Dendritic cell treated with granulocyte-macrophage colony-stimulating factor and Interleukin-4, amounts not matched to agents 40 ng/mL and 50 ng/mL, for 4 days (primary cell): ENCODE results near the gene DDX42.
"Not testable (repeated sequence)": the region's sequence is repeated elsewhere in the genome, so short reads cannot be mapped to it uniquely, and the experiment has no call there.

Experiments used
- H3K27ac Mint-ChIP-seq: one replicate; pipeline ENCODE4 v1.8.0; 2022; ENCODE audit warnings: mild to moderate bottlenecking, mixed read lengths
- H3K27me3 Mint-ChIP-seq: one replicate; pipeline ENCODE4 v1.8.0; 2022; ENCODE audit warnings: mild to moderate bottlenecking, mixed read lengths
- H3K36me3 Mint-ChIP-seq: one replicate; pipeline ENCODE4 v1.8.0; 2022; ENCODE audit warnings: low read depth, mixed read lengths
- H3K4me1 Mint-ChIP-seq: one replicate; pipeline ENCODE4 v1.8.0; 2022; ENCODE audit warnings: low read depth, mixed read lengths
- H3K4me3 Mint-ChIP-seq: one replicate; pipeline ENCODE4 v1.8.0; 2022; ENCODE audit warnings: mild to moderate bottlenecking, moderate library complexity, mixed read lengths
- H3K9me3 Mint-ChIP-seq: one replicate; pipeline ENCODE4 v1.8.0; 2022; ENCODE audit warnings: mixed read lengths
- intact Hi-C: fragments of 100-400 bp; cut with micrococcal nuclease; formaldehyde crosslinking; loops from one replicate; pipeline ENCODE4 v1.15.0; 2022

Gene DDX42

DNA sequence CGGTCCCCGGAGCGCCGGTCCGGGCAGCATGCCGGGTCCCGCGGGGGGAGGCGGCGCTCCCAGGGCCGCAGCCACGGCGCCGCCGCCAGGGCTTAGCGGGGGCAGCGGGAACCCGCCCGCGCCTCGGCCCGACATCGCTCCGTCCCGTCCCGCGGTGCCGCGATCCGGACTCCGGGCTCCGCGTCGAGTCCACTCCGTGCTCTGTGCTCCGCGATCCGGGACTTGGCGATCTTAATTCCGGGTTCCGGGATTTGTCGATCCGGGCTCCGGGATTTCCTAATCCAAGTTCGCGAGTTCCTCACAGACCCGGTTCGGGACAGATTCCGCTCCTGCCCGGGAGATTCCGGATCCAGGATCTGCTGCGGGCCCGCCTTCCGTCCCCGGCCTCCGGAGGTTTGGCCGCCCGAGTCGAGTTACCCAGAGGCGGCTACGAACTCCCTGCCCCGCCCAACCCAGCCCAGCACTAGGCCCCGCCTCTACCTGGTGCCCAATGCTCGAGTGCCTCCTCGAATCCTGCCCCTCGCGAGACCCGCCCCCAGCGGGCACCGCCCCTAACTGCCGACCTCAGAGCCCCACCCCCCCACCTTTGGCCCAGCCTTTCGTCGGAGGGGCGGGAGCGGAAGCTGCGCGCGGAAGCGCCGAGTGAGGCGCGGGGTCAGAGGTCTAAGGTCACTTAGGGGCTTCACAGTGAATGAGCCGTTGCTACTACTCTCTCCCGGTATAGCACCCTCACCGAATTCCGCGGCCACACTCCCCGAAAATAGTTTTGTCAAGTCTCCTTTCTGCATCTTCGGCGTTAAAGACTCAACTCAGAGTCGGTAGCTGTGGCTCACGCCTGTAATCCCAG is 68.8 kb downstream of the DDX42 start, which contains the start of gene SMARCD2:
SMARCD2 (minus strand) TSS at position 146 of the 847 bp plus-strand sequence; CDS start at position 135, 11 bp downstream.
- intact Hi-C loops, result loop anchor here (1.0 to 5.0 kb wide), 4 partner anchors 15 to 405 kb away; partner anchors contain the start of genes CCDC47, DDX42, FTSJ3 and PSMC5
- H3K4me1 Mint-ChIP-seq, result peaks cover 49% of the 10 kb centered on the region

DNA sequence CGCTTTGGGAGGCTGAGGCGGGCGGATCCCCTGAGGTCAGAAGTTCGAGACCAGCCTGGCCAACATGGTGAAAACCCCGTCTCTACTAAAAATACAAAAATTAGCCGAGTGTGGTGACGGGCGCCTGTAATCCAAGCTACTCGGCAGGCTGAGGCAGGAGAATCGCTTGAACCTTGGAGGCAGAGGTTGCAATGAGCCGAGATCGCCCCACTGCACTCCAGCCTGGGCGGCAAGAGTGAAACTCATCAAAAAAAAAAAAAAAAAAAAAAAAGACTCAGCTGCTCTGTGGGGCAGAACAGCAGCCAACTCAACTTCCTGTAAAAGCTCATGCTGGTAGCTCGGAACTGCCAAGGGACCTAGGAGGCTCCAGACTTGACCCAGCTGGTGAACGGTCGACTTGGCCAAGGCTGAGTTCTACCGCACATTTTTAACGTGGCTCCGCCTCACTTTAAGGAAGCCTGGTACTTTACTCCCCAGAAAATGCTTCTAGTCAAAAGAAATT is 69.5 kb downstream of the DDX42 start:
- H3K9me3 Mint-ChIP-seq, H3K27me3 Mint-ChIP-seq: not testable (repeated sequence)
- Mint-ChIP-seq H3K4me3 (peak overlapping the region; percentile 87), H3K36me3 (peaks cover 22% of the 10 kb centered on the region), H3K27ac (peak overlapping the region; percentile 93), H3K4me1 (peaks cover 48% of the 10 kb centered on the region)
- intact Hi-C loops, result loop anchor here (5.0 kb wide), 3 partner anchors 71 to 406 kb away; partner anchors contain the start of genes CCDC47, DDX42 and STRADA

More for the DNA sequence above, 68.8 kb downstream of the DDX42 start, which contains the start of gene SMARCD2:
- peak within 1 kb of the TSS; percentile 87 for H3K4me3 Mint-ChIP-seq
- H3K36me3 Mint-ChIP-seq, result peaks cover 29% of the 10 kb centered on the region
- peaks cover 1% of the 10 kb centered on the region for H3K9me3 Mint-ChIP-seq
- H3K27ac Mint-ChIP-seq, result peak within 1 kb of the TSS; percentile 93
- H3K27me3 Mint-ChIP-seq, result no peaks in the 10 kb centered on the region

DNA sequence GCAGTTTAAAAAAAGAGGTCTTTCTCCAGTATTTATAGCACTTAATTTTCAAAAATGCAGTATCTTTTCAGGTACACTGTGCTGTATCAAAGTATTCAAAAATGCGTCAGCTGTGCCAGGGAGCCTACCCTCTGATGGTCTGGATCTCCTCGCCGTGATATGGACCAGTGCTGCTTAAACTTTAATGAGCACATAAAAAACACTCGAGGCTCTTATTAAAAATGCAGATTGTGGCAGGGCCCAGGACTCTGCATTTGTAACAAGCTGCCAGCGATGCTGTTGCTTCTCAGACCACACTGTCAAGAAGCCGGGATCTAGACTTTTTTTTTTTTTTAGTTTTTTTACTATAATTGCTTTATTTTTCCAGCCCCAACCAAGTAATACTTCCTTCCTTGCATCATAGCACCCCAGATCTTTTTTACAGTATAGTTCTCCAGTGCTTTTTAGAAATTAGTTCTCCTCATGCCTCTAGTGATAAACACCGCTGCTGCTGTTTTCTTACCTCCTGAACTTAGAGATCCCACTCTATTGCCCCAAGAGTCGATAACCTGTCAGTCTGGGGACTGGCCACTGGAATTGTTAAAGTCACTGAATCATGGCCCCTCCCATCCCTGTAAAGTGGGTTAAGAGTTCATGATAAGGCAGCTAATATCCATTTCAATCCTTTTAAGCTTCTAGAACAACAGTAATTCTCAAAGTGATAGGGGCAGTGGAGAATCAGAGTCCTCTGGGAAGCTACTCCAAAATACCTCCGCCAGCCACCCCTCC is 70.1 kb downstream of the DDX42 start:
- Mint-ChIP-seq H3K27ac (peak overlapping the region; percentile 93), H3K36me3 (peaks cover 18% of the 10 kb centered on the region), H3K9me3 (peaks cover 8% of the 10 kb centered on the region), H3K27me3 (no peaks in the 10 kb centered on the region), H3K4me1 (peaks cover 46% of the 10 kb centered on the region), H3K4me3 (peak overlapping the region; percentile 87)
- intact Hi-C loops, result loop anchor here (5.0 kb wide), 3 partner anchors 72 to 407 kb away; partner anchors contain the start of genes CCDC47, DDX42 and STRADA

DNA sequence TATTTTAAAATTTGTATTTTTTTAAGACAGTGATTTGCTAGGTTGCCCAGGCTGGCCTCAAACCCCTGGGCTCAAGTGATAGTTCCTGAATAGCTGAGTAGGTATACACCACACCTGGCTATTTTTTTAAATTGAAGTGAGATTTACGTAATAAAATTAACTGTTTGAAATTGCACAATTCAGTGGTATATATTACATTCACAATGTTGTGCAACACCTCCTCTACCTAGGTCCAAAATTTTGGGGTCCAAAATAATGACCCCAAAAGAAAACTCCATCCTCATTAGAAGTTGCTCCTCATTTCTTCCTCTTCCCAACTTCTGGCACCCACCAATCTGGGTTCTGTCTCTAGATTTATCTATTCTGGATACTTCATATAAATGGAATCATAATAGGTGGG is 71.5 kb downstream of the DDX42 start:
- H3K36me3 Mint-ChIP-seq, result peaks cover 18% of the 10 kb centered on the region
- no peak overlapping the region for H3K27ac Mint-ChIP-seq
- H3K4me1 Mint-ChIP-seq, result peaks cover 40% of the 10 kb centered on the region
- H3K27me3 Mint-ChIP-seq, result peaks cover 7% of the 10 kb centered on the region
- intact Hi-C loops, result no loop called here
- no peak overlapping the region for H3K4me3 Mint-ChIP-seq
- H3K9me3 Mint-ChIP-seq, result peaks cover 8% of the 10 kb centered on the region

DNA sequence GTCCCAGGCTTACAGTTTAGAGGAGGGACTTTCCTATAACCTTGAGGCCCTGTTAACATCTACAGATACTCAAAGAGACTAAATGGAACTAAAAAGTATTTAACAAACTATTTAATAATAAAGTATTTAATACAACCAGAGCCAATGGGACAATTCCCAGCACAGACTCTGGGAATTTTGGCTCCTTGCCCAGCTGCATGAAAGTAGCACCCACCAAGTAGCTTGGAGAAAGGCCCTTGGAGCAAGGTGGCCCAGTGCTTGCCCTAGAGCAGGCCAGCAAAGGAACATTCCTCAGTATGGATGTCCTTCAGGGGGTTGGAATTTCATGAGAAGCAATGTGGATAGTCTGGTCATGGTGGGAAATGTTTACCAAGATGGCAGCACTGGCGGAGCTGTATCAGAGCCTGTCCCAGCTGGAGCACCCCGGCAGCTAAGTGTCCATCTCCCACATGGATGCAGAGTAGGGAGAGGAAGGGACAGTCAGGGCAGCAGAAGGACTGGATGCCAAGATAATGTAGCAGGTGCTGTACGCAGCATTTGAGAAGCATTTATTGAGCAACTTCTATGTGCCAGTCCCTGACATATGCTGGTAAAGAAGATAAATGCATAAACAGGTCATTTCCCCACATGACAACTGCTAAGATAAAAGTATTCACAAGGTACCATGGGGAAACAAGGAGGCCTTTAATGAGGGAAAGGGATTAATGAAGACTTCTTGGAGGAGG is 73.7 kb downstream of the DDX42 start:
- intact Hi-C loops, result no loop called here

DNA sequence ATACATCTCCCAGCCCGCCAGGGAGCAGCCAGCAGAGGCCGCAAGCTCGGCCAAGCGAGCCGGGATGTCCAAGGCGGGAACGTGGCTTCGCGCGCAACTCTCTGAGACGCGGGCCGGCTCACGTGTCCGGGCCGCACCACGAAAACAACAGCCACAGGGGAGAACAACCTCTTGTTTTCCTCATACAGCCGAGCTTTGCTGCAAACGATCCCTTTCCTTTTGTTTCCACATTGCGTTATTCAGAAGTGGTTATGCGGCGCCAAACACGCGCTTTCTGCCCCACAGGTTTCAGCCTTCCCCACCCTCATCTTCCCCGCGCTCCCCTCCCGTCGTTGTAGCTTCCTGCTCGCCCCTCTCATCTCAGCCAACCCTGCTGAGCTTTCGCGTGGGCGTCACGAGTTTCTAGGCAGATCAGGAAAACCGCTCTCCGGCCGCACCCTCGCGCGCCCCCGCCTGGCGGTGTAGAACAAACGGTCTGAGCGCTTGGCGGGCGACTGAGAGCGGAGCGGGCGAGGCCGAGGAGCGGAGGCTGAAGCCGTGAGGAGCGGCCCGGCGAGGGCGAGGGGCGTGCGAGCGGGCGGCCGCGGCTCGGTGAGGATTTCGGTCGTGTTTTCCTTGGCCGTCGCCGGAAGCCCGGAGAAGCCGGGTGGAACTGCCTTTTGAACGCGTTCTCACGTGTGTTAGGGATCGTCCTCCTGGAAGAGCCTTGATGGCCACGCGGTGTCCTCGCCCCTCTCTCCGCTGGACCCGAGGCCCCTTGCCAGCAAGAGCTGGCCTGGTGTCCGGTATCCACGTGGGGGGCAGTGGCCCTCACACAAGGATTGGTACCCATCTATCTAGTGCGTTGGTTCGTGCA is 75.1 kb downstream of the DDX42 start:
- intact Hi-C loops, result loop anchor here (1.0 kb wide), 1 partner anchor 8 kb away; no protein-coding TSS in a partner anchor
- H3K9me3 Mint-ChIP-seq, result peaks cover 8% of the 10 kb centered on the region

More for the DNA sequence above, 73.7 kb downstream of the DDX42 start:
- Mint-ChIP-seq H3K36me3 (no peaks in the 10 kb centered on the region), H3K27ac (peak overlapping the region; percentile 59), H3K4me3 (no peak overlapping the region), H3K27me3 (peaks cover 7% of the 10 kb centered on the region), H3K9me3 (peaks cover 8% of the 10 kb centered on the region), H3K4me1 (peaks cover 28% of the 10 kb centered on the region)

DNA sequence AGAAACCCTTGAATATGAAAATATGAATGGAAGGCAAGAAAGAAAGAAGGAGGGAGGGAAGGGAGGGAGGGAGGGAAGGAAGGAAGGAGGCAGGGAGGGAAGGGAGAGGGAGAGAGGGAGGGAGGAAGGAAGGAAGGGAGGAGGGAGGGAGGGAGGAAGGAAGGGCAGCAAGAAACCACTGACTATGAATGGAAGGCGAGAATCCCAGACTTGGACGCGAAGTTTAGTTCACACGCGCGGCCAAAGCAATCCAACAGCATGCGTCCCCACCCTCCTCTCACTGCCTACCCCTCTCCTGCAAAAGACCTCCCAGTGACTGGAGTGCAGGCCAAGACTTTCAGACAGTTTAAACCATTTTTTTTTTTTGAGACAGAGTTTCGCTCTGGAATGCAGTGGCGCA is 76.4 kb downstream of the DDX42 start:
- no peak overlapping the region for H3K27ac Mint-ChIP-seq
- peaks cover 15% of the 10 kb centered on the region for H3K4me1 Mint-ChIP-seq
- intact Hi-C loops, result no loop called here
- H3K27me3 Mint-ChIP-seq, result peaks cover 7% of the 10 kb centered on the region
- H3K36me3 Mint-ChIP-seq, result no peaks in the 10 kb centered on the region
- H3K9me3 Mint-ChIP-seq, result peaks cover 8% of the 10 kb centered on the region
- H3K4me3 Mint-ChIP-seq, result no peak overlapping the region

More for the DNA sequence above, 75.1 kb downstream of the DDX42 start:
- Mint-ChIP-seq H3K4me3 (peak overlapping the region; percentile 83), H3K36me3 (no peaks in the 10 kb centered on the region), H3K4me1 (peaks cover 18% of the 10 kb centered on the region), H3K27me3 (peaks cover 7% of the 10 kb centered on the region), H3K27ac (peak overlapping the region; percentile 99)

DNA sequence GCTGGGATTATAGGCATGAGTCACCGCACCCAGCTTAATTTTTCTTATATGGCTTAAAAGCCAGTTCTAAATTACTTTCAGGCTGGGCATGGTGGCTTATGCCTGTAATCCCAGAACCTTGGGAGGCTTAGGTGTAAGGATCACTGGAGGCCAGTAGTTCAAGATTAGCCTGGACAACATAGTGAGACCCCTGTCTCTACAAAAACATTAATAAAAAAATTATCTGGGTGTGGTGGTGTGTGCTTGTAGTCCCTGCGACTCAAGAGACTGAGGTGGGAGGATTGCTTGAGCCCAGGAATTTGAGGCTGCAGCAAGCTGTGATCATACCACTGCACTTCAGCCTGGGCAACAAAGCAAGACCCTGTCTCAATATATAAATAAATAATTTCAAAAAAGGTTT is 79.3 kb downstream of the DDX42 start:
- intact Hi-C loops, result no loop called here
- Mint-ChIP-seq H3K4me3 (no peak overlapping the region), H3K27ac (no peak overlapping the region), H3K4me1 (peaks cover 10% of the 10 kb centered on the region), H3K27me3 (peaks cover 7% of the 10 kb centered on the region), H3K9me3 (peaks cover 1% of the 10 kb centered on the region), H3K36me3 (no peaks in the 10 kb centered on the region)

DNA sequence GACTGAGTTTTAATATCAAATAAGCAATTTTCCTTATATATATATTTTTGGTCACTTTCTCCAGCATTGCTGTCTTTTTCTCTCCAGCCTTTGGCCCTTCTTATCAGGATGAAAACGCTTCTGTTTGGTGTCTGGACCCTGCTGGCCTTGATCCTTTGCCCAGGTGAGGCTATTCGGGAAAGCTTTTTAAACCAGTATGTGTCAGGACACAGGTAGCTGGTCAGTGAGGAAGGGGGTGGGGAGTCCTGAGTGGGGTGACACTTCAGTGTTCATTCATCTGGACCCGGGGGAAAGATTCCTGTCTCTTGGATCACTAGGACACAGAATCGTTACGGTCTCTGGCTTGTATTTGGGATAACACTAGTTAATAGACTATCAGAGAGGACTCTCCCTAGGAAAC is 80.7 kb downstream of the DDX42 start:
- Mint-ChIP-seq H3K36me3 (no peaks in the 10 kb centered on the region), H3K27ac (no peak overlapping the region), H3K9me3 (no peaks in the 10 kb centered on the region), H3K27me3 (peaks cover 10% of the 10 kb centered on the region), H3K4me1 (peaks cover under 1% of the 10 kb centered on the region), H3K4me3 (no peak overlapping the region)
- intact Hi-C loops, result no loop called here

DNA sequence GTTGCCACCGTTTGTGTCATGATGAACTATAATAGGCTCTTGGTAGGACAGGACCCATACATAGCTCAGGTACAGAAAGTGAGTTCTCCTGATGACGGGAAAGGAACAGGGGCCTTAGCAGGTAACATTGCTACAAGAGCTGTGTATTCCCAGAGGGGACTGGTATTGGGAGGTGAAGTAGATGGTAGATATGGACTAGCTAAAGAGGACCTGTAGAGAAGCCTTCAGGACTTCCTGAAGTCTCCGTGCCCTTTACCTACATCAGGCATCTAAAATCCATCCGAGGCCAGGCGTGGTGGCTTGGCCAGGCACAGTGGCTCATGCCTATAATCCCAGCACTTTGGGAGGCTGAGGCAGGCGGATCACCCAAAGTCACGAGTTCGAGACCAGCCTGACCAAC is 81.2 kb downstream of the DDX42 start:
- Mint-ChIP-seq H3K4me1 (no peaks in the 10 kb centered on the region), H3K36me3 (no peaks in the 10 kb centered on the region), H3K27me3 (peaks cover 10% of the 10 kb centered on the region), H3K9me3 (no peaks in the 10 kb centered on the region), H3K27ac (no peak overlapping the region), H3K4me3 (no peak overlapping the region)
- intact Hi-C loops, result no loop called here

DNA sequence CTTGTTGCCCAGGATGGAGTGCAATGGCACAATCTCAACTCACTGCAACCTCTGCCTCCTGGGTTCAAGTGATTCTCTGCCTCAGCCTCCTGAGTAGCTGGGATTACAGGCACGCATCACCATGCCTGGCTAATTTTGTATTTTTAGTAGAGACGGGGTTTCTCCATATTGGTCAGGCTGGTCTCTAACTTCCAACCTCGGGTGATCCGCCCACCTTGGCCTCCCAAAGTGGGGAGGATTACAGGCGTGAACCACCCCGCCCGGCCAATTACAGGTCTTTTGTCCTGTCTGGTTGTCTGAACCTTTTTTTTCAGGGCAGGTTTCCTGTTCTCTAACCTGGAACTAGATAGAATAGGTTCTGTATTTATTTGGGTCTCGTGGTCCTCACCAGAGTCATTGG is 82.5 kb downstream of the DDX42 start:
- H3K9me3 Mint-ChIP-seq, H3K36me3 Mint-ChIP-seq, H3K4me3 Mint-ChIP-seq, intact Hi-C loops, H3K27ac Mint-ChIP-seq, H3K4me1 Mint-ChIP-seq: not testable (repeated sequence)
- H3K27me3 Mint-ChIP-seq, result peaks cover 11% of the 10 kb centered on the region

DNA sequence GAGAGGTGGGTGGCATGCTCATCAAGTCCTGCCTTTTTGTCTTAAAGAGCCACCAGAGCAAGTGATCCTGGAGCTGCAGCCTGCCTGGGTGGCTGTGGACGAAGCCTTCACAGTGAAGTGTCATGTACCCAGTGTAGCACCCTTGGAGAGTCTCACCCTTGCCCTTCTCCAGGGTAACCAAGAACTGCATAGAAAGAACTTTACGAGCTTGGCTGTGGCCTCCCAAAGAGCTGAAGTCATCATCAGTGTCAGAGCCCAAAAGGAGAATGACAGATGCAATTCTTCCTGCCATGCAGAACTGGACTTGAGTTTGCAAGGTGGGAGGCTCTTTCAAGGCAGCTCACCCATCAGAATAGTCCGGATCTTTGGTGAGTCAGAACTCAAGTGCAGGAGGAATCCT is 85.3 kb downstream of the DDX42 start:
- Mint-ChIP-seq H3K36me3 (no peaks in the 10 kb centered on the region), H3K4me1 (no peaks in the 10 kb centered on the region), H3K27me3 (peaks cover 15% of the 10 kb centered on the region), H3K4me3 (no peak overlapping the region), H3K9me3 (no peaks in the 10 kb centered on the region), H3K27ac (no peak overlapping the region)
- intact Hi-C loops, result no loop called here
